ENCODE results near the gene FOXK1.

FOXK1 gene

GRCh38 chr7:4724648-4725013, 42.5 kb downstream of the FOXK1 start:
- DNase-seq = no peak

DNA sequence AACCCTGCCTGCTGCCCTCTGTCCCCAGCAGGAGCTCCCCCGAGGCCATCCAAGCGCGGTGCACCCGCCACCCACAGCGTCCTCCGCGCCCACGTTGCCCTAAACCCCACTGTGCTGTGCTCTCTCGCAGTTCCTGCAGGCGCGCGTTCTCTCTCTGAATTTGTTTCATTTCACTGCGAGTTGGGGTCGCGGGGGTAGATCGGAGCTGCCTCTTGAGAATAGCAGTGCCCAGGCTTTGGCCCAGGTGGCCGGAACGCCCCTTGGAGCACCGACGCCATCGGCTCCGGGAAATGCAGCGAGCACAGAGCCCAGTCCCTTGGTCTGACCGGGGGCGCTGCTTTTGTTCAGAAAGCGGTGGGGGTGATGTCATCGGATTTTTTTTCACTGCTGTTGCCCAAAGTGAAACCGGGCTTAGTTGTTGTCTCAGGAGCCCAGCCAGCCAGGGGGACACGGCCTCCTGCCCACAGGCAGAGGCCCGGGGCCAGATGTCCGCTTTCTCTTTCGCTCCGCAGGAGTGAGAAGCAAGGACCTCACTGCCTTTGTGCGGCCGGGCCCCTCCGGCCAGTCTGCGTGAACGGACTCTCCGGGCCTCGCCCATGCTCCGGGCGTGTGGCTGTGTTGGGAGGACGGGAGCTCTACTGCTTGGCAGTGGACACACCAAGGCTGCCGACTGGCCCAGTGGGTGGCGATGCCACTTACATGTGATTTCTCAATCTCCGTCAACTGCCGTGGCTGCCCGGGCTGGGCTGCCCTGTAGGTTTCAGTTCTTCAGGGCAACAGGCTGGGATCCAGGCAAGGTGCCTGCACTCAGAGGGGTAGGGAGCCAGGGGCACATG, 43.1 kb downstream of the FOXK1 start:
- peak; percentile 81 for DNase-seq

- no peak for DNase-seq
Observed at GRCh38 chr7:4725850-4726450, 43.9 kb downstream of the FOXK1 start.

DNA sequence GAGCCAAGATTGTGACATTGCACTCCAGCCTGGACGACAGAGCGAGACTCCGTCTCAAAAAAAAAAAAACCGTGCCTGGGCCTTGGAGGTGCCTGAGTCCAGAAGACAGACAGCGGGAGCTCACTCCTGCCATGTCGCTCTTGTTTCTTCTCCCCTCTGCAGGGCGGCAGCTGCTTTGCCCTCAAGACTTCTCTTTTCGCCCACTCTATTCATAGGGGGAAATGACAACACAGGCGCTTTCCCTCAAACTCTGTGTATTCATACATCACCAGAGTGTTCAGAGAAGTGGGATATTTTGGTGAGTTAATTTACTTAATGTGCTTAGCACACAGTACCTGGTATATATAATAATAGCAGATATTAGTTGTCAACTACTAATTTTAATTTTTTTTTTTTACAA, 44.5 kb downstream of the FOXK1 start:
- no peak for DNase-seq

DNA sequence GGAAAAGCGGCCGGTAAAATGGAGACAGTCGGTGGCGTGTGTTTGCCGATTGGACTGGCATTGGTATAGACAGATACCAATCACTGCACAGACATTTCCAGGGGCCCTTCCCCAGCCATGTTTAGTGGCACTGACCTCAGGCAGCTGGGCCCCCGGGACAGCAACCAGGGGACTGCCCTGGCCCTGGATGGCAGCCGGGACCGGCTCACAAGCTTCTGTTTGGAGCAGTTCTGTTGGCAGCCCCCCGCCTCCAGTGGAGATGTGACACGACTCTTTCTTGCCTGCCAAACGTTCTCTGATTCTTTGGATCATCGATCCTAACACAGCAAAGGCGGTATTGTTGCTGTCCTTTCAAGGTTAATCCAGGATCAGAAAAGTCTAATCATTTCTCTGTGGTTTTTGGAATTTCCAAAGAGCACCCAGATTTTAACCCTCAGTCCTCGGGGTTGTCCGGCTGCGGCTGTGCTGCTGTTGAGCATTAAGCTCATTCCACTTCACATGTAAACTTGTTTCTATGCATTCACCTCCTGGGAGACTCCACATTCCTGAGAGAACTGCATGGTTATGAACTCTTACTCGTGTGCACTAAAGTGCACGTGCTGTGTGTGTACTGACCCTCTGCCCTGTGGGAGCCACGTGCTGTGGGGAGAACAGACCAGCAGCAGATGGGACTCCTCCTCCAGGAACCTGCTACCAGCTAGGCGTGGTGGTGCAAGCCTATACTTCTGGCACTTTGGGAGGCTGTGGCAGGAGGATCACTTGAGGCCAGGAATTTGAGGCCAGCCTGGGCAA, 46.0 kb downstream of the FOXK1 start:
- no peak for DNase-seq

GRCh38 chr7:4729266-4729665, 47.2 kb downstream of the FOXK1 start:
- no peak for DNase-seq

GRCh38 chr7:4730276-4730675, 48.2 kb downstream of the FOXK1 start:
- no peak for DNase-seq

- no peak for DNase-seq
Observed at GRCh38 chr7:4730971-4731370, 48.9 kb downstream of the FOXK1 start.

DNA sequence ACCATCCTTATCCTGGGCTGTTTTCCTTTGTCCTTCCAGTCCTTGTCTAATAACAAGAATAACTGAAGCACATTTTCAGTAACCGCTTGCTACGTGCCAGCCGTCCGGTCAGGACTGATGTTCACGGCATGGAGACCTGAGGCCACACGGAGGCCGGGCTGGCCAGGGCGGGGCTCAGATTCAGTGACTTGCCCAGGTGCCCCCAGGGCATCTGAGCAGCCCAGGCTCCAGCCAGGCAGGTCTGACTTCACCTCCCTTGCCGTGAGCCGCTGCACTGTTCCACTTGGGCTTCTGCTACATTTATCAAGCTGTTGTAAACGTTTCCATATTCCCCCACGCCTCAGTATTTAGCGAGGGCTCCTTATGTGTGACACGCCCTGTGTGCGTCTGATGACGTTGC, 49.7 kb downstream of the FOXK1 start:
- no peak for DNase-seq

DNA sequence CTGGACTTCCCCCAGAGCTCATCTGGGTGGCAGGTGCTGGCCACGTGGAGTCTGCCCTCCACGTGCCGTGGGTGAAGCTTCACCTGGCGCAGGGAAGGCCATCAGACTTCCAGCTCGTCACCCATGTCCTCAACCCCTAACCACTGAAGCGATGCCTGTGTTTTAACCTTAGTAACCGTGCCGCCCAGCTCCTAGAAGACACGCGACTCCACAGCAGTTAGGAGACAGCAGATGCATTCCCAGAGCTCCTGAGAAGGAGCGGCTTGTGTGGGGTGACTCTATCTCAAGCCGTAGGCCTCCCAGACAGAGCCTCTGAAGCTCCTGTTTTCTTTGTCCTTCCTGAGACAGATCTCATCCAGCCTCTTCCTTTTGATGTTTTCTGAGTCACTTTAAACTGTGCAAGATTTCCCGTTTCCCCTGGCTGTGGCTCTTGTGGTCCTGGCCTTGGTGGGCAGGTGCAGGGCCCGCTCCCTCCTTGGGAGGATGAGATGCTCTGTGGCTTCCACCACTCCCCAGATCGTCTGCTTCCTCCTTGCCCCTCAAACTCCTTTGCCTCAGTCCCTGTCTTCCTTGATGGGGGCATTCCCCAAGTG, 51.9 kb downstream of the FOXK1 start:
- no peak for DNase-seq

DNA sequence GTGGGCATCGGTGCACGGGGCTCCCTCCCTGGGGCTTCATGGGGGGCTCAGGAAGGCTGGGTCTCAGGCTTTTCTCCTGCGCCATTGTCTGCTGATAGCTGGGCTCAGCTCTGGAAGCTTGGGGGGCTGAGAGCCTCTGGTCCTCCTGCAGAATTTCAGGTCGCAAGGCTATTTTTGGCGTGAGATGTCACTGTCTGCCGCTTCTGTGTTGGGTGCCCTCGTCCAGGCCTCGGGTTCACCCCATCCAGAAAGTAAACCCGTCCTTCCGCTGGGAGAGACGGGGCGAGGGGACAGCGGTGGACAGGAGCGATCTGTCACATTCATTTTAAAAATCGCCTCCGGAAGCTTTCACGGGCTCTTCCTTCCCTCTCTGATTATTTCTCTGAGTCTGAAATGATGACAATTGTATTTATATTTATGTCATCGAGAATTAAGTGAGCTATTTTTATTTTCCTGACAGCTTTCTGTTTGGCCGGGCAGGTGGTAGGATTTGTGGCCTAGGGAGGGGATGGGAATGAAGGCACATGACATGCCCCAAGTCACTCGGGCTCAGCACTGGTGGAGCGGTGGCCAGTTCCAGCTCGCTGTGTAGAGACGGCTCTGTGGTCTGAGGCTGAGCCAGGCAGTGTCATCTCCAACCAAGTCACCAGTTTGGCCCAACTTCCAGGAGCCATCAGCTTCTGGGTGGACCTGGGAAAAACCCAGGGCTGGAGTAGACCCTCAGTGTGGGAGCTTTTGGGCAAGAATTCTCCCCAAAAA, 52.7 kb downstream of the FOXK1 start:
- no peak for DNase-seq

- DNase-seq = no peak
Observed at GRCh38 chr7:4737300-4737699, 55.2 kb downstream of the FOXK1 start.

GRCh38 chr7:4738711-4739527, 56.8 kb downstream of the FOXK1 start:
- no peak for DNase-seq

- DNase-seq = no peak
Observed at GRCh38 chr7:4739528-4739992, 57.5 kb downstream of the FOXK1 start.

- DNase-seq = no peak
Observed at GRCh38 chr7:4740796-4741195, 58.7 kb downstream of the FOXK1 start.

DNA sequence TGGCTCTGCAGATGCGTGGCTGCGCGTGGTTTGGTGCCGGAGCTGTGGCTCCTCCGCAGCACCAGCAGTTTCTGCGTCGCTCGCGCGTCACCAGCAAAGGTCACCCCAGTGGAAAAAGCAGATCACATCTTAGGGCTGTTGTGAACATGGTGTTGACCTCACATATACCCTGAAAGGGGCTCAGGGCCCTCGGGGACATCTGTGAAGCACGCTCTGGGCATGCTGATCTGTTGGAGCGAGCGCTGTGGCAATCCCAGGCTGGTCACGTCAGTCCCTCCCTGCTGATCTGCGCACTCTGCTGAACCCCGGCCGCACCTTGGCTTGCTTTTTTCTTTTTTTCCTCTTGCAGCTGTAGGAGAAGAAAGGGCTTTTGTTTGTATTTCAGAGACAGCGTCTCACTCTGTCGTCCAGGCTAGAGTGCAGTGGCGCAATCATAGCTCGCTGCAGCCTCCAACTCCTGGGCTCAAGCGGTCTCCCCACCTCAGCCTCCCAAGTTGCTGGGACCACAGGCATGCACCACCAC, 60.0 kb downstream of the FOXK1 start:
- DNase-seq = no peak

DNA sequence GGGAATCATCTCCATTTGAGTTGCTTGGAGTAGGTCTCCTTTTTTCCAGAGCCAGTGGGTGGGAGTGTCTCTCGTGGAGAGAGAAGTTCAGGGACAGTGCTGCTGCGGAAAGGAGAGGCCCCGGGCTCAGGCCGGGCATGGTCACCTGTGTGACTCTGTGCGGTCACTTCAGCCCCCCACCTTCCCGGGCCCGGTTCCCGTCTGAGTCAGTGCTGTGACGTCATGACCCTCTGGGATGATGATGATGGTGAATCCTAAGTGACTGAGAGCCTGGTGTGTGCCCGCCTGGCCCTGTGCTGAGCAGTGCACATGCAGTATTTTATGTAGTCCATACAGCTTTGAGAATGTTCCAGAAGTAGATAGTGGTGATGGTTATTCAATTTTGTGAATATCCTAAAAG, 60.8 kb downstream of the FOXK1 start:
- no peak for DNase-seq

DNA sequence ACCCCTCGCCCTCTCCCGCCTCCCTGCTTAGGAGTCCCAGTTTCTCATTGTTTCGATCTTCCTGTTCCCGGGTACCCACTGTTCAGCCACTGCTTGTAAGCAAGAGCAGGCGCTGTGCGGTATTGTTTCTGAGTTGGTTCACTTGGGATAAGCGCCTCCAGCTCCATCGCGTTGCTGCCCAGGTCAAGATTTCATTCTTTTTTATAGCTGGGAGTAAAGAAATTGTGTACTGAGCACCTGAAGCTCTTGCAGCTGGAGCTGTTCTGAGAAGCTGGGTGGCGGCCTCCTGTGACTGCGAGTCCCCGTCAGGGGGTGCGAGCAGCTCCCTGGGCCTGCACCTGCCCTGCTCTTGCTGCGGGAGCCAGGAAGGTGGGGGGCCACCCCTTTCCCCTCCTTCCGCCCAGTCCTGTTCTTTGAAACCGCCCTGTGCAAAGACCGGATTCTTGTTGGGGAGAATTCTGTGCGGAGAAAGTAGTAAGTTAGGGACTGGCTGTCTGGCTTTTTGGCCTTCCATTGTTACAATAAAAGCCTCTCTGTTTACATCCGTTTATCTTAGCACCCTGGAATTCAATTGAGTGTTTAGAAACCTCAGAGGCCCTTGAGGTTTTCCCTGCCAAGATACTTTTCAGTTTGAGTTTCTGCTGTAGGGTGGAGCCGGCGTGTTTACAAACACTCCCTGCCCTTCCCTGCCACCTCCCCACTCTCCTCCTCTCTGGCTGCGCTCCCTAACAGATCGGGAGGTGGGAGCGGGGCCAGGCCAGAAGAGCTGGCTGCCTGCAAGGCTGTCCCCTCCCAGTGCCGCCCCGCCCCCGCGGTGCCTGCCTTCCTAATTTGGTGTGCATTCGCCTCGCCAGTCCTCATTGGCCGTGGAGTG, 62.5 kb downstream of the FOXK1 start:
- peak; percentile 97 for DNase-seq

DNA sequence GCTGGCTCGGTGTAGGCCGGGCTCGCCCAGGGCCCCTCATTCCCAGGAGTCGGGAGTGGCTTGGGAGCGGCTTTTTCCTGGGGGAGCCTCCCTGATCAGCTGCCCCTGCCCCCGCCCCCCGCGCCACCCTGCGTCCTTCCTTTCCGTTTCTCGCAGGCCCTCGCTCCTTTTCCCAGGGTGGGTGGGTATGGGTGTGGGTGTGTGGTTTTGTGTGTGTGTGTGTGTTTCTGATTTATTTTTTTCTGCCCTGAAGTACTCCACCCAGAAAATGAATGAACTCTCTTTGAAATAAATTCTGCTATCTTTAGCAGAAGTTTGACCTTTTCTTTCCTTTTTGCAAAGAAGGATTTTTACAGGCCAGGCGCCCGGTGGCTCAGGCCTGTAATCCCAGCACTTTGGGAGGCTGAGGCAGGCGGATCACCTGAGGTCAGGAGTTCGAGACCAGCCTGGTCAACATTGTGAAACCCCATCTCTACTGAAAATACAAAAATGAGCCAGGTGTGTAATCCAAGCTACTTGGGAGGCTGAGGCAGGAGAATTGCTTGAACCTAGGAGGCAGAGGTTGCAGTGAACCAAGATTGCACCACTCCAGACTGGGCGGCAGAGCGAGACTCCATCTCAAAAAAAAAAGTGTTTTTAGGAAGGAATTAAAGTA, 63.3 kb downstream of the FOXK1 start:
- DNase-seq = no peak
